Cerebellar nuclear complex (tissue), 1 donor: ENCODE results near the gene FAT4.

Experiments used
- DNase-seq, 2 experiments: peaks; one replicate each; lab custom pipeline; 2025; lab: John Stamatoyannopoulos, UW

The FAT4 gene

GRCh38 chr4:125314676-125315575 lies at the start of gene FAT4:
Gene FAT4 (plus strand): TSS chr4:125314955. CDS start chr4:125316412, 1,457 bp downstream.
- no peak for DNase-seq

- no peak for DNase-seq
Observed at GRCh38 chr4:125265846-125266245, 48.9 kb upstream of the FAT4 start.

- no peak for DNase-seq
Observed at GRCh38 chr4:125266901-125267604, 47.7 kb upstream of the FAT4 start.

- no peak for DNase-seq
Observed at GRCh38 chr4:125267630-125268029, 47.1 kb upstream of the FAT4 start.

- DNase-seq, result no peak
Observed at GRCh38 chr4:125268068-125268755, 46.5 kb upstream of the FAT4 start.

- DNase-seq, result no peak
Observed at GRCh38 chr4:125276811-125277210, 37.9 kb upstream of the FAT4 start.

- DNase-seq, result no peak
Observed at GRCh38 chr4:125277790-125278189, 37.0 kb upstream of the FAT4 start.

- DNase-seq, result no peak
Observed at GRCh38 chr4:125280892-125281403, 33.8 kb upstream of the FAT4 start.

- no peak for DNase-seq
Observed at GRCh38 chr4:125283707-125284279, 31.0 kb upstream of the FAT4 start.

- no peak for DNase-seq
Observed at GRCh38 chr4:125297116-125297515, 17.6 kb upstream of the FAT4 start.

GRCh38 chr4:125303058-125303457 lies 11.7 kb upstream of the FAT4 start:
- DNase-seq, result no peak

- no peak for DNase-seq
Observed at GRCh38 chr4:125303821-125304220, 10.9 kb upstream of the FAT4 start.

GRCh38 chr4:125306112-125306511 lies 8.6 kb upstream of the FAT4 start:
- no peak for DNase-seq

GRCh38 chr4:125306533-125306932 lies 8.2 kb upstream of the FAT4 start:
- DNase-seq, result no peak

GRCh38 chr4:125311503-125311902 lies 3.3 kb upstream of the FAT4 start:
- no peak for DNase-seq

- DNase-seq, result no peak
Observed at GRCh38 chr4:125313497-125313896, 1.3 kb upstream of the FAT4 start.

- no peak for DNase-seq
Observed at GRCh38 chr4:125313989-125314667, 627 bp upstream of the FAT4 start.

GRCh38 chr4:125315576-125316400 lies 1.0 kb downstream of the FAT4 start:
- DNase-seq, result no peak

GRCh38 chr4:125316401-125316790 lies 1.6 kb downstream of the FAT4 start:
- no peak for DNase-seq

- no peak for DNase-seq
Observed at GRCh38 chr4:125316791-125317524, 2.2 kb downstream of the FAT4 start.
